Ishikawa (cell line): ENCODE results near the gene CLN3.

Experiments used
- EP300 ChIP-seq: IDR thresholded peaks from 2 replicates; pipeline ENCODE4 v1.6.1; 2012; ENCODE audit warnings: borderline replicate concordance
- TF ChIP-seq, protein P1 (sequence below): IDR thresholded peaks from 2 replicates; pipeline ENCODE4 v1.6.1; 2012; ENCODE audit warnings: low read depth, mild to moderate bottlenecking

DNA sequence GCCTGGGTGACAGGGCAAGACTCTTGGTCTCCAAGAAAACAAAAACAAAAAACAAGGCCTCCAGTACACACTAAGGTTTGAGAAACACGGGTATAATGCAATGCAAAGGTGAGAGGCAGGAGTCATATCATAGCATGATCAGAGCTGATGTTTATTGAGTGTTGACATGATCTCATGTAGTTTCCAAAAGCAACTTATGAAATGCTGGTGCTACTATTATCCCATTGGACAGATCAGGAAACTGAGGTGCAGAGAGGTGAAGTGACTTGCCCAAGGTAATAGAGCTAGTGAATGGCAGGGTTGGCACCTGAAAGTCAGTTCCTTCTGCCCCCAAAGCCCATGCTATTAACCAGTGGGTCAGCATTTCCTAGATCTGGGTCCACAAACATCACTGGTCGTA lies 16.7 kb downstream of the CLN3 start:
- TF ChIP-seq EP300: no peak
- TF ChIP-seq, protein P1, sequence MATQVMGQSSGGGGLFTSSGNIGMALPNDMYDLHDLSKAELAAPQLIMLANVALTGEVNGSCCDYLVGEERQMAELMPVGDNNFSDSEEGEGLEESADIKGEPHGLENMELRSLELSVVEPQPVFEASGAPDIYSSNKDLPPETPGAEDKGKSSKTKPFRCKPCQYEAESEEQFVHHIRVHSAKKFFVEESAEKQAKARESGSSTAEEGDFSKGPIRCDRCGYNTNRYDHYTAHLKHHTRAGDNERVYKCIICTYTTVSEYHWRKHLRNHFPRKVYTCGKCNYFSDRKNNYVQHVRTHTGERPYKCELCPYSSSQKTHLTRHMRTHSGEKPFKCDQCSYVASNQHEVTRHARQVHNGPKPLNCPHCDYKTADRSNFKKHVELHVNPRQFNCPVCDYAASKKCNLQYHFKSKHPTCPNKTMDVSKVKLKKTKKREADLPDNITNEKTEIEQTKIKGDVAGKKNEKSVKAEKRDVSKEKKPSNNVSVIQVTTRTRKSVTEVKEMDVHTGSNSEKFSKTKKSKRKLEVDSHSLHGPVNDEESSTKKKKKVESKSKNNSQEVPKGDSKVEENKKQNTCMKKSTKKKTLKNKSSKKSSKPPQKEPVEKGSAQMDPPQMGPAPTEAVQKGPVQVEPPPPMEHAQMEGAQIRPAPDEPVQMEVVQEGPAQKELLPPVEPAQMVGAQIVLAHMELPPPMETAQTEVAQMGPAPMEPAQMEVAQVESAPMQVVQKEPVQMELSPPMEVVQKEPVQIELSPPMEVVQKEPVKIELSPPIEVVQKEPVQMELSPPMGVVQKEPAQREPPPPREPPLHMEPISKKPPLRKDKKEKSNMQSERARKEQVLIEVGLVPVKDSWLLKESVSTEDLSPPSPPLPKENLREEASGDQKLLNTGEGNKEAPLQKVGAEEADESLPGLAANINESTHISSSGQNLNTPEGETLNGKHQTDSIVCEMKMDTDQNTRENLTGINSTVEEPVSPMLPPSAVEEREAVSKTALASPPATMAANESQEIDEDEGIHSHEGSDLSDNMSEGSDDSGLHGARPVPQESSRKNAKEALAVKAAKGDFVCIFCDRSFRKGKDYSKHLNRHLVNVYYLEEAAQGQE: no peak
